ENCODE measurements around the gene LAD1. TPM values are rescaled to one million over a fixed set of nuclear protein-coding genes. Genes with fewer than 3 reads are reported as not detected.

The LAD1 gene
- total and polyA plus RNA-seq, 2 of the 4 experiments (the other 2 are of a cell fraction): under 0.01 to 0.07 TPM

GRCh38 chr1:201389051-201389450, 10.1 kb downstream of the LAD1 start:
- H2BK20ac ChIP-seq (ENCODE audit: low read depth, low read length): no peak overlapping the region
- no TSS peak for BruUV-seq (replicated peaks)
- H3K4ac ChIP-seq (ENCODE audit: low read depth, low read length): no peak overlapping the region
- H3K9me1 ChIP-seq (ENCODE audit: insufficient read depth, low read length): peaks cover 11% of the 10 kb centered on the region
- no peak overlapping the region for H3K4me2 ChIP-seq (ENCODE audit: low read depth, low read length)
- H3K4me1 ChIP-seq (ENCODE audit: control insufficient read depth, insufficient read depth, low read length): peaks cover 12% of the 10 kb centered on the region
- ChIA-PET CTCF (no interaction called here), POLR2A (ENCODE audit: unreplicated experiment) (no interaction called here)
- dilution Hi-C loops (cut with HindIII; ENCODE audit: low sequenced_read_pairs, unreplicated experiment): no loop called here
- no peak for TF ChIP-seq NFE2L2 (IDR thresholded peaks at IDR 0.05; ENCODE audit: low read depth, low read length)
- TF ChIP-seq SMC3 (IDR thresholded peaks at IDR 0.05; ENCODE audit: low read depth, low read length): no peak
- TF ChIP-seq, protein P1, sequence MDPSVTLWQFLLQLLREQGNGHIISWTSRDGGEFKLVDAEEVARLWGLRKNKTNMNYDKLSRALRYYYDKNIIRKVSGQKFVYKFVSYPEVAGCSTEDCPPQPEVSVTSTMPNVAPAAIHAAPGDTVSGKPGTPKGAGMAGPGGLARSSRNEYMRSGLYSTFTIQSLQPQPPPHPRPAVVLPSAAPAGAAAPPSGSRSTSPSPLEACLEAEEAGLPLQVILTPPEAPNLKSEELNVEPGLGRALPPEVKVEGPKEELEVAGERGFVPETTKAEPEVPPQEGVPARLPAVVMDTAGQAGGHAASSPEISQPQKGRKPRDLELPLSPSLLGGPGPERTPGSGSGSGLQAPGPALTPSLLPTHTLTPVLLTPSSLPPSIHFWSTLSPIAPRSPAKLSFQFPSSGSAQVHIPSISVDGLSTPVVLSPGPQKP (IDR thresholded peaks at IDR 0.05; ENCODE audit: borderline replicate concordance, low read depth, low read length): no peak
- TF ChIP-seq RFX5 (IDR thresholded peaks at IDR 0.05; ENCODE audit: low read depth, low read length): no peak
- TF ChIP-seq CTCF (conservative IDR thresholded peaks at IDR 0.05; ENCODE audit: low read depth, low read length): no peak
- no peak for TF ChIP-seq MAFK (IDR thresholded peaks at IDR 0.05; ENCODE audit: low read depth, low read length)
- no peak for TF ChIP-seq POLR2A (IDR thresholded peaks at IDR 0.05; ENCODE audit: low read depth, low read length)
- no peak overlapping the region for H3K56ac ChIP-seq (ENCODE audit: extremely low read depth, insufficient read depth, low read length)
- H2BK5ac ChIP-seq (ENCODE audit: low read depth, low read length, poor library complexity, severe bottlenecking): no peak overlapping the region
- intact Hi-C loops (cut with micrococcal nuclease): loop anchor here (10.0 kb wide), 1 partner anchor 1944 kb away; no protein-coding TSS in a partner anchor
- no peak overlapping the region for H3K4me3 ChIP-seq (ENCODE audit: insufficient read depth, low read depth, low read length)
- in situ Hi-C loops (cut with MboI; ENCODE audit: low sequenced_read_pairs): no loop called here
- H3K27me3 ChIP-seq (ENCODE audit: control insufficient read depth, insufficient read depth, low read length): peaks cover 33% of the 10 kb centered on the region
- H2AK9ac ChIP-seq (replicated peaks; ENCODE audit: low read depth, low read length, poor library complexity): no peak overlapping the region
- H3K9ac ChIP-seq (ENCODE audit: low read depth, low read length): no peak overlapping the region
- DNase-seq (no peak), ATAC-seq (ENCODE audit: low read depth) (no peak)
- H2AFZ ChIP-seq (replicated peaks; ENCODE audit: low read length, poor library complexity): no peak overlapping the region
- whole genome bisulfite sequencing, 2 experiments (ENCODE audit: extremely low coverage in 2 of 2, insufficient read length in 1 of 2): 50% methylated on average over 3 of the region's 12 CpGs; no CpG with 5 or more reads in 1 of the 2 experiments
- H3K18ac ChIP-seq (ENCODE audit: low read depth, low read length): no peak overlapping the region
- H2AK5ac ChIP-seq (ENCODE audit: low read depth, low read length): no peak overlapping the region
- H2BK15ac ChIP-seq (ENCODE audit: low read depth, low read length): no peak overlapping the region
- no peak overlapping the region for H4K8ac ChIP-seq (ENCODE audit: low read depth in 2 of 2, low read length in 2 of 2)
- no peak overlapping the region for H3K23ac ChIP-seq (ENCODE audit: low read depth, low read length)
- H3K9me3 ChIP-seq (ENCODE audit: control insufficient read depth, insufficient read depth, low read length): no peaks in the 10 kb centered on the region
- no peak overlapping the region for H2BK120ac ChIP-seq (ENCODE audit: low read depth, low read length)
- H3K14ac ChIP-seq (replicated peaks; ENCODE audit: low read depth, low read length): no peak overlapping the region
- H4K20me1 ChIP-seq (ENCODE audit: insufficient read depth, low read length): no peaks in the 10 kb centered on the region
- no peak overlapping the region for H3K27ac ChIP-seq (ENCODE audit: insufficient read depth, low read length)
- peaks cover 0 to 3% of the 10 kb centered on the region in 2 experiments; a peak in 1 of 4 replicates for H3K79me1 ChIP-seq (ENCODE audit: low read depth in 1 of 2, low read length in 2 of 2)
- no peak overlapping the region for H4K5ac ChIP-seq (ENCODE audit: low read depth, low read length)
- no peaks in the 10 kb centered on the region for H3K36me3 ChIP-seq (ENCODE audit: control insufficient read depth, insufficient read depth, low read length)
- no peak overlapping the region for H4K91ac ChIP-seq (ENCODE audit: insufficient read depth, low read depth, low read length)
